Type B pancreatic cell (in vitro differentiated cells): ENCODE data around the gene NTM. TPM values are rescaled to one million over a fixed set of nuclear protein-coding genes. Genes with fewer than 3 reads are reported as not detected.

Experiments
- DNase-seq: peaks from one replicate; pipeline ENCODE4 v3.0.0; 2021; ENCODE audit warnings: mixed read lengths; ENCODE audit not compliant: unreplicated experiment; ENCODE audit errors: extremely low spot score
- H3K27ac Mint-ChIP-seq: 2 replicates; pipeline ENCODE4 v1.8.0; 2021; ENCODE audit warnings: mild to moderate bottlenecking, mixed read lengths
- H3K27me3 Mint-ChIP-seq: 2 replicates; pipeline ENCODE4 v1.8.0; 2021; ENCODE audit warnings: mixed read lengths
- H3K36me3 Mint-ChIP-seq: 2 replicates; pipeline ENCODE4 v1.8.0; 2021; ENCODE audit warnings: mixed read lengths
- H3K4me1 Mint-ChIP-seq: one replicate; pipeline ENCODE4 v1.8.0; 2021; ENCODE audit warnings: mixed read lengths; ENCODE audit not compliant: unreplicated experiment
- H3K4me3 Mint-ChIP-seq: 2 replicates; pipeline ENCODE4 v1.8.0; 2021; ENCODE audit warnings: mild to moderate bottlenecking, mixed read lengths
- H3K9me3 Mint-ChIP-seq: 2 replicates; pipeline ENCODE4 v1.8.0; 2021; ENCODE audit warnings: mixed read lengths
- CTCF ChIP-seq: fragments of 200-600 bp; sonication (generic); conservative IDR thresholded peaks from 2 replicates; pipeline ENCODE4 v1.5.0; 2021; ENCODE audit warnings: antibody characterized with exemption, mild to moderate bottlenecking
- total RNA-seq: library from RNA; stranded (reverse); gene quantifications from 2 replicates; pipeline ENCODE4 v1.2.1, GENCODE V29; 2021; ENCODE audit warnings: low replicate concordance

Gene NTM
- total RNA-seq, 1 donor from 2014 or later, result 19.2 TPM

- H3K27me3 Mint-ChIP-seq, result peaks cover 55% of the 10 kb centered on the region
- no peak for TF ChIP-seq CTCF
Observed at GRCh38 chr11:131874070-131874469, 503.7 kb downstream of the NTM start.

DNA sequence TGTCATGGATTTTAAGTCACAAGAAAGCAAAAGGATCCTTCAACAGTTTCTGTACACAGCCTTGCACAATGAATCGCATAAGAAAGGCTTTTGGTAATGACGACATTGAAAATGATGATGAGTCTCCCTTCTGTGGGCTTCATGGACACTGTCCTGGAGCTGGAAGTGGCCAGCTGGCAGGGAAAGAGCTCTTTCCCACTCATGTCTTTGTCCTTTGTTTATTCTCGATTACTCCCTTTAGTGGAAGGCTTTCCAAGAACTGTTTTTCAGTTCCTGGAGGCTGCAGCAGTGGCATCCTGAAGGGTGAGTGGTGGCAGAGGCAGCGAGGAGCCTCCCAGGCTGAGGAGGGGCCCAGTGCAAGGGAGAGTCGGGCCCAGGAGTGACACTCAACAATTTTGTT is 505.2 kb downstream of the NTM start:
- H3K9me3 Mint-ChIP-seq, result no peaks in the 10 kb centered on the region
- no peak for DNase-seq
- H3K27ac Mint-ChIP-seq, result no peak overlapping the region
- H3K27me3 Mint-ChIP-seq, result peaks cover 56% of the 10 kb centered on the region
- no peak overlapping the region for H3K4me3 Mint-ChIP-seq
- TF ChIP-seq CTCF, result no peak
- H3K36me3 Mint-ChIP-seq, result no peaks in the 10 kb centered on the region
- peaks cover 3% of the 10 kb centered on the region for H3K4me1 Mint-ChIP-seq

More at GRCh38 chr11:131874070-131874469, 503.7 kb downstream of the NTM start:
- Mint-ChIP-seq H3K9me3 (no peaks in the 10 kb centered on the region), H3K36me3 (no peaks in the 10 kb centered on the region), H3K27ac (no peak overlapping the region), H3K4me3 (no peak overlapping the region), H3K4me1 (peaks cover 3% of the 10 kb centered on the region)
- DNase-seq, result no peak

DNA sequence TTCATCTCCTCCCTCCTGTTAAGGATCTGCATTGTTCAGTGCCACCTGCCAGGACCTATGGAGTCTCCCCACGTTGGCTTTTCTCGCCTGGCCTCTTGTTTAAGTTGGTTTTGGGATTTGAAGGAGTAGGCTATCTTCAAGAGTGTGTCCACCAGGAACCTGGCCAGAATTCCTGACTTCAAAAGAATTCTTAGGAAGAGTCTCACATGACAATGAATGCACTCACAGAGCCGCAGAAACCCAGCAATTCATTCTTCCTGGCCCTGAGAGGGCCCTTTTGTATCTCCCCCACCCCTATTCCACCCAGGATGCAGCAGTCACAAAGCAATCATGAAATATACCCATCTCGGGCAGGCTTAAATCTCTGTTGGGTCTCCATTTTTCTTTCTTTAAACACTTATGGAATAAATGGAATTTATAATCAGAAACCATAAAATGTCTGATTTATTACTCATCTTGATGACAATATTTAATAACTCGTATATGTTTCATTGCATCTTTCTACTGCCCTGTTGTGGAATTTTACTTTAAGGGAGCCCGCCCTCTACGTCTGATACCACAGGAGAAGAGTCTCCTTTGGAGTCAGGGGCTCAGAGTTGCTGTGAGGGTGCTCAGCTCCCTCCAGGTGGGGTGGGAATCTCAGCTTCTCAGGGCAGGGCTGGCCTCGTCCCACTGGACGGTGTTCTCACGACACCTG is 507.0 kb downstream of the NTM start:
- H3K36me3 Mint-ChIP-seq, result no peaks in the 10 kb centered on the region
- no peak for TF ChIP-seq CTCF
- no peak overlapping the region for H3K27ac Mint-ChIP-seq
- DNase-seq, result no peak
- H3K4me1 Mint-ChIP-seq, result peaks cover 3% of the 10 kb centered on the region
- H3K9me3 Mint-ChIP-seq, result no peaks in the 10 kb centered on the region
- H3K27me3 Mint-ChIP-seq, result peaks cover 54% of the 10 kb centered on the region
- H3K4me3 Mint-ChIP-seq, result no peak overlapping the region

DNA sequence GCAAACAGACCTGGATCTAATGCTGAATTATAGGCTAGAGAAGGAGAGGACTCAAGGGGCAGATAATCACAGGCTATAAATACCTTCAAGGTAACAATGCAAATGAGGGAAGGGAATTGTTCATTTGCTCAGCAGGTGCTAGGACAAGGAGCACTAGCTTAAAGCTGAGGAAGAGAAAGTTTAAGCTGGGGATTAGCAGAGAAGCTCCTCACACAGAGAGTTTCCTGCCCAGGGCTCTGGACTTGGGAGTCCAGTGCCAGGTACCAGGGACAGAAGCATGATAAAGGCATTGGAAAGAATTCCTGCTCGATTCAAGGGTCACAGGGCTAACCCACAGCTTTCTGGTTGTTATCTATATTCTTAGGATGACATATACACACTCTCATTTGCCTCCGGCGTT is 509.9 kb downstream of the NTM start:
- no peak overlapping the region for H3K4me3 Mint-ChIP-seq
- peaks cover 70% of the 10 kb centered on the region for H3K27me3 Mint-ChIP-seq
- no peaks in the 10 kb centered on the region for H3K36me3 Mint-ChIP-seq
- DNase-seq, result no peak
- no peaks in the 10 kb centered on the region for H3K9me3 Mint-ChIP-seq
- no peak overlapping the region for H3K27ac Mint-ChIP-seq
- peaks cover 11% of the 10 kb centered on the region for H3K4me1 Mint-ChIP-seq
- no peak for TF ChIP-seq CTCF

DNA sequence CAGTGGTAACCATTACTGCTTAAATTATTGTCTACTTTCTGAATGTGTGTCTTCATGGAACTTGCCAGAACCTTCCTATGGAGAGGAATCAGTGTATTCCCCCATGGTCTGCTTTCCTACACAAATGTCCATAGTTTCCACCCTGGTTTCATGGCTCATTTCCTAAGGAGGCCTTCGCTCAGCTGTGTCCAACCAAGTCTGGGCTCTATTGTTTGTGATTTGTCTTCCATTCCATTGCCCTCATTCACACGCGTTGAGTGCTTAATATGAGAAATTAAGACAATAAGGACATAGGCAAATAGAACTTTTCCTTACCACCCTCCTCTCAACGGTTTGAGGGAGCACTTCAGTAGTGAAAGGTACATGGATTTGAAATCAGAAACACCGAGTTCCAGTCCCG is 510.6 kb downstream of the NTM start:
- DNase-seq, result no peak
- Mint-ChIP-seq H3K4me1 (peaks cover 13% of the 10 kb centered on the region), H3K27me3 (peaks cover 72% of the 10 kb centered on the region), H3K4me3 (no peak overlapping the region), H3K9me3 (no peaks in the 10 kb centered on the region), H3K36me3 (no peaks in the 10 kb centered on the region), H3K27ac (no peak overlapping the region)
- no peak for TF ChIP-seq CTCF
